Esophagus squamous epithelium (tissue), 4 donors: Measurements from ENCODE around the gene GABPB2.

ENCODE experiments used
- POLR2A ChIP-seq, 4 donors: fragments of 450-650 bp; IDR thresholded peaks; one replicate each; pipeline ENCODE4 v1.6.1; 2017; ENCODE audit warnings: antibody characterized with exemption in 4 of 4, mild to moderate bottlenecking in 4 of 4, moderate library complexity in 3 of 4
- TF ChIP-seq, protein P1 (sequence below), 6 experiments: fragments of 450-650 bp in 4 of 6; fragments of 200-600 bp in 2 of 6; sonication (generic) in 2 of 6; IDR thresholded peaks; one replicate each; pipeline ENCODE4 v1.5.1; 2016 to 2019; ENCODE audit warnings: antibody characterized with exemption in 6 of 6, mild to moderate bottlenecking in 4 of 6, moderate library complexity in 4 of 6

- TF ChIP-seq, protein P1, sequence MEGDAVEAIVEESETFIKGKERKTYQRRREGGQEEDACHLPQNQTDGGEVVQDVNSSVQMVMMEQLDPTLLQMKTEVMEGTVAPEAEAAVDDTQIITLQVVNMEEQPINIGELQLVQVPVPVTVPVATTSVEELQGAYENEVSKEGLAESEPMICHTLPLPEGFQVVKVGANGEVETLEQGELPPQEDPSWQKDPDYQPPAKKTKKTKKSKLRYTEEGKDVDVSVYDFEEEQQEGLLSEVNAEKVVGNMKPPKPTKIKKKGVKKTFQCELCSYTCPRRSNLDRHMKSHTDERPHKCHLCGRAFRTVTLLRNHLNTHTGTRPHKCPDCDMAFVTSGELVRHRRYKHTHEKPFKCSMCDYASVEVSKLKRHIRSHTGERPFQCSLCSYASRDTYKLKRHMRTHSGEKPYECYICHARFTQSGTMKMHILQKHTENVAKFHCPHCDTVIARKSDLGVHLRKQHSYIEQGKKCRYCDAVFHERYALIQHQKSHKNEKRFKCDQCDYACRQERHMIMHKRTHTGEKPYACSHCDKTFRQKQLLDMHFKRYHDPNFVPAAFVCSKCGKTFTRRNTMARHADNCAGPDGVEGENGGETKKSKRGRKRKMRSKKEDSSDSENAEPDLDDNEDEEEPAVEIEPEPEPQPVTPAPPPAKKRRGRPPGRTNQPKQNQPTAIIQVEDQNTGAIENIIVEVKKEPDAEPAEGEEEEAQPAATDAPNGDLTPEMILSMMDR (IDR thresholded peaks at IDR 0.05): no peak
- no peak for TF ChIP-seq POLR2A (IDR thresholded peaks at IDR 0.05)
Measured at GRCh38 chr1:151128800-151129199, 58.2 kb downstream of the GABPB2 start.
